OCI-LY7 (cell line): ENCODE measurements around the gene GSN. TPM values are rescaled to one million over a fixed set of nuclear protein-coding genes. Genes with fewer than 3 reads are reported as not detected.

Experiments used
- BruUV-seq: library from RNA; stranded (reverse); fragments of 400-500 nt; replicated peaks from 2 replicates; lab custom pipeline; 2021; lab: Mats Ljungman, UMichigan
- CTCF ChIA-PET: fragments of 300-600 bp; sonication (Branson Sonifier 250); formaldehyde crosslinking; loops from one replicate; lab custom pipeline; 2022; ENCODE audit warnings: antibody characterized with exemption; ENCODE audit not compliant: unreplicated experiment; lab: Charles Lee
- POLR2A ChIA-PET: fragments of 300-600 bp; sonication (Branson Sonifier 250); formaldehyde crosslinking; loops from one replicate; lab custom pipeline; 2022; ENCODE audit warnings: antibody characterized with exemption; lab: Charles Lee
- DNase-seq: peaks from one replicate; pipeline ENCODE4 v3.0.0-alpha.2; 2015; ENCODE audit warnings: low spot score
- H2AFZ ChIP-seq: fragments of 200-600 bp; sonication (generic), shearing (Covaris generic); 2 replicates; pipeline ENCODE4 v1.6.1; 2014; ENCODE audit warnings: mild to moderate bottlenecking, antibody characterized with exemption, low read length, moderate library complexity
- H3K27ac ChIP-seq: fragments of 200-600 bp; sonication (generic); 2 replicates; pipeline ENCODE4 v1.5.1; 2014; ENCODE audit warnings: mixed run types, low read depth, mild to moderate bottlenecking, moderate library complexity, low read length, inconsistent platforms; ENCODE audit not compliant: poor library complexity, severe bottlenecking
- H3K36me3 ChIP-seq: fragments of 200-600 bp; sonication (generic); 2 replicates; pipeline ENCODE4 v1.6.1; 2014; ENCODE audit warnings: mild to moderate bottlenecking, antibody characterized with exemption, low read length, moderate library complexity, mixed read lengths; ENCODE audit not compliant: insufficient read depth
- H3K4me1 ChIP-seq: fragments of 200-600 bp; sonication (generic); 2 replicates; pipeline ENCODE4 v1.5.1; 2014; ENCODE audit warnings: mild to moderate bottlenecking, low read length; ENCODE audit not compliant: insufficient read depth, poor library complexity, severe bottlenecking
- H3K4me2 ChIP-seq: fragments of 200-600 bp; sonication (generic); 2 replicates; pipeline ENCODE4 v1.6.1; 2014; ENCODE audit warnings: mild to moderate bottlenecking, low read length
- H3K4me3 ChIP-seq: fragments of 200-600 bp; sonication (generic); 2 replicates; pipeline ENCODE4 v1.5.1; 2014; ENCODE audit warnings: mild to moderate bottlenecking, low read depth, low read length; ENCODE audit not compliant: poor library complexity, severe bottlenecking
- H3K79me2 ChIP-seq: fragments of 200-600 bp; sonication (generic); 2 replicates; pipeline ENCODE4 v1.6.1; 2016; ENCODE audit warnings: low read depth, mild to moderate bottlenecking, low read length, moderate library complexity, mixed read lengths; ENCODE audit not compliant: insufficient read depth
- H3K9me2 ChIP-seq: fragments of 200-600 bp; sonication (generic); 2 replicates; pipeline ENCODE4 v1.6.1; 2016; ENCODE audit warnings: mild to moderate bottlenecking, low read length, mixed read lengths; ENCODE audit not compliant: insufficient read depth
- H3K9me3 ChIP-seq: fragments of 200-600 bp; sonication (generic); 2 replicates; pipeline ENCODE4 v1.6.1; 2014; ENCODE audit warnings: mild to moderate bottlenecking, mixed run types, low read length, mixed read lengths
- H4K20me1 ChIP-seq: fragments of 200-600 bp; sonication (generic); 2 replicates; pipeline ENCODE4 v1.6.1; 2014; ENCODE audit warnings: mild to moderate bottlenecking, antibody characterized with exemption, low read length, moderate library complexity, mixed read lengths; ENCODE audit not compliant: insufficient read depth
- CTCF ChIP-seq: fragments of 200-600 bp; sonication (generic); conservative IDR thresholded peaks from 2 replicates; pipeline ENCODE4 v1.5.1; 2014; ENCODE audit warnings: mild to moderate bottlenecking, antibody characterized with exemption, low read length, moderate library complexity, mixed read lengths
- EZH2phosphoT487 ChIP-seq: fragments of 200-600 bp; sonication (generic); IDR thresholded peaks from 2 replicates; pipeline ENCODE4 v1.6.1; 2018; ENCODE audit warnings: low read depth, borderline replicate concordance, mild to moderate bottlenecking, mixed run types, antibody characterized with exemption, low read length, moderate library complexity, mixed read lengths
- intact Hi-C: fragments of 100-400 bp; cut with micrococcal nuclease; formaldehyde crosslinking; loops from one replicate; pipeline ENCODE4 v1.10.0; 2022; ENCODE audit not compliant: unreplicated experiment
- total RNA-seq, 2 experiments: library from RNA; depleted of rRNA in 1 of 2; stranded (reverse); fragments of >200 nt in 1 of 2; shearing (Covaris generic) in 1 of 2; gene quantifications; 2 replicates each; pipeline ENCODE4 v1.2.3, GENCODE V29; 2014 to 2022

The GSN gene
- total RNA-seq, 2 experiments from 2014 or later: 13.4 to 16.3 TPM

DNA sequence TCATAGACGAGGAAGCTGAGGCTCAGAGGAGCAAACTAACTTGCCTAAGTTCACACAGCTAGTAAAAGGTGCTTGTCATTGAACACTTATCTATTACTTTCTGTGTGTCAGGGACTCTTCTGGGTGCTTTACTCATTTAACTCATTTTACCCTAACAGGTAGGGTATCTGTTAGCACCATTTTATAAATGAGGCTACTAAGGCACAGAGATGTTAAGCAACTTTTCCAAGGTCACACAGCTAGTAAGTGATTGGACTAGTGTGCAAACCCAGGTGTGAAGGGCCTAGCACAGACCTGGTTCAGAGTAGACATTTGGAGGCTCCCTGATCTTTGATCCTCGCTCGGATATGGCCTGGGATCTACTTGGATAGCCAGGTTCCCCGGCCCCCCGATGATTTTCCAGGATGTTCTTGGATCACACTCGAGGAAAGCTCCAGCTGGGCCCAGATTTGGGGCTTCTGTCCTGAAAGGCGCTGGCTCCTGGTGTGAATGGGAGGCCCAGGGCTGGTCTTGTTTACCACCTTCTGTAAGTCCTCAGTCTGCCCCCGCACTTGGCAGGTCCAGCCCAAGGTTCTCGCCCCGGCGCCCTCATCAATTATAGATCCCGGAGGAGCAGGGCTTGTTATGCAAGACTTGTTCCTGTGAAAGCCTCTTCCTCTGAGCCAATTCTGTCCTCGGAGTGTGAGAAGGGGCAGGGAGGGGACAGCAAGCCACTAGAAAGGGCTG lies 37.5 kb downstream of the GSN start:
- H2AFZ ChIP-seq: no peak overlapping the region
- no peaks in the 10 kb centered on the region for H3K79me2 ChIP-seq
- no peaks in the 10 kb centered on the region for H3K9me2 ChIP-seq
- BruUV-seq: no TSS peak
- H3K9me3 ChIP-seq: no peaks in the 10 kb centered on the region
- no peaks in the 10 kb centered on the region for H3K36me3 ChIP-seq
- H3K4me3 ChIP-seq: no peak overlapping the region
- H3K27ac ChIP-seq: no peak overlapping the region
- ChIA-PET POLR2A (no interaction called here), CTCF (no interaction called here)
- no peak for DNase-seq
- H3K4me1 ChIP-seq: no peaks in the 10 kb centered on the region
- no peak overlapping the region for H3K4me2 ChIP-seq
- H4K20me1 ChIP-seq: no peaks in the 10 kb centered on the region
- intact Hi-C loops: no loop called here
- TF ChIP-seq CTCF (no peak), EZH2phosphoT487 (no peak)

DNA sequence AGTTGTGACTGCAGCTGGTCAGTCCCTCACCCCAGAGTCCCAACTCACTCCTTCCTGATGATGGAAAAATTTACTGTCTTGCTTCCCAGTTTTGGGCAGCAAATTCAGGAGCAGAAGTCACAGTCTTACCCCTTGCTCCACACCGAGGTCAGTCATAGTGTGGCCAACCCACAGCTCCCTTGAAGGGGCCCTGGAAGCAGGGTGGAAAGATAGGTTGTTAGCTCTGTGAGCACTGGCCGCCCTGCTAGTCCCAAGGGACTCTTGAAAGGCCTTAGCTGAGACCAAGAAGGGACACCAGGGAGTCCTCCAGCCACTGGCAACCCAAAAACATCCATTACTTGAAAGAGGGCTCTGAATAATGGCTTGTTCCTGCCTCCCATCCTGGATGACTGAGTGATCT lies 40.0 kb downstream of the GSN start:
- Histone ChIP-seq H3K9me3 (no peaks in the 10 kb centered on the region), H3K27ac (no peak overlapping the region), H4K20me1 (no peaks in the 10 kb centered on the region), H3K4me1 (no peaks in the 10 kb centered on the region), H3K4me3 (no peak overlapping the region), H2AFZ (no peak overlapping the region), H3K9me2 (no peaks in the 10 kb centered on the region), H3K4me2 (no peak overlapping the region), H3K79me2 (no peaks in the 10 kb centered on the region), H3K36me3 (no peaks in the 10 kb centered on the region)
- BruUV-seq: no TSS peak
- TF ChIP-seq EZH2phosphoT487 (no peak), CTCF (no peak)
- CTCF ChIA-PET: no interaction called here
- POLR2A ChIA-PET: interaction anchor here (0.7 kb wide), 1 partner anchor 523 kb away, joined by 3 read pairs; no protein-coding TSS in a partner anchor
- no peak for DNase-seq
- intact Hi-C loops: no loop called here

GRCh38 chr9:121308765-121309164 lies 40.8 kb downstream of the GSN start:
- no peak overlapping the region for H3K4me2 ChIP-seq
- intact Hi-C loops: no loop called here
- H4K20me1 ChIP-seq: no peaks in the 10 kb centered on the region
- H3K4me3 ChIP-seq: no peak overlapping the region
- DNase-seq: no peak
- no peak for TF ChIP-seq EZH2phosphoT487
- H3K9me3 ChIP-seq: no peaks in the 10 kb centered on the region
- no TSS peak for BruUV-seq
- H3K4me1 ChIP-seq: no peaks in the 10 kb centered on the region
- H3K79me2 ChIP-seq: no peaks in the 10 kb centered on the region
- H2AFZ ChIP-seq: no peak overlapping the region
- no peak overlapping the region for H3K27ac ChIP-seq
- ChIA-PET CTCF (no interaction called here), POLR2A (no interaction called here)
- no peaks in the 10 kb centered on the region for H3K9me2 ChIP-seq
- no peaks in the 10 kb centered on the region for H3K36me3 ChIP-seq
